GM12874 (cell line): ENCODE measurements around the gene MET.

Source experiments
- CTCF ChIP-seq: IDR thresholded peaks from 2 replicates; pipeline ENCODE4 v1.5.1; 2011; ENCODE audit warnings: low read depth, mild to moderate bottlenecking, control low read depth, low read length, moderate library complexity; ENCODE audit not compliant: insufficient read depth

MET gene

GRCh38 chr7:116787881-116788280 is 115.9 kb downstream of the MET start:
- TF ChIP-seq CTCF: no peak

GRCh38 chr7:116788572-116789197 is 116.7 kb downstream of the MET start:
- TF ChIP-seq CTCF: no peak

GRCh38 chr7:116790025-116790424 is 118.0 kb downstream of the MET start:
- TF ChIP-seq CTCF: no peak

- no peak for TF ChIP-seq CTCF
These were observed 120.8 kb downstream of the MET start for GRCh38 chr7:116792813-116793212.

- TF ChIP-seq CTCF: no peak
These were observed 121.9 kb downstream of the MET start for GRCh38 chr7:116793795-116794340.

- TF ChIP-seq CTCF: no peak
These were observed 124.5 kb downstream of the MET start for GRCh38 chr7:116796471-116796870.

- no peak for TF ChIP-seq CTCF
These were observed 125.6 kb downstream of the MET start for GRCh38 chr7:116797612-116798011.

GRCh38 chr7:116798232-116798631 is 126.2 kb downstream of the MET start:
- TF ChIP-seq CTCF: no peak
